ENCODE results near the gene ACTR1A.
"Not testable (repeated sequence)": the region's sequence is repeated elsewhere in the genome, so short reads cannot be mapped to it uniquely, and the experiment has no call there.

The ACTR1A gene

DNA sequence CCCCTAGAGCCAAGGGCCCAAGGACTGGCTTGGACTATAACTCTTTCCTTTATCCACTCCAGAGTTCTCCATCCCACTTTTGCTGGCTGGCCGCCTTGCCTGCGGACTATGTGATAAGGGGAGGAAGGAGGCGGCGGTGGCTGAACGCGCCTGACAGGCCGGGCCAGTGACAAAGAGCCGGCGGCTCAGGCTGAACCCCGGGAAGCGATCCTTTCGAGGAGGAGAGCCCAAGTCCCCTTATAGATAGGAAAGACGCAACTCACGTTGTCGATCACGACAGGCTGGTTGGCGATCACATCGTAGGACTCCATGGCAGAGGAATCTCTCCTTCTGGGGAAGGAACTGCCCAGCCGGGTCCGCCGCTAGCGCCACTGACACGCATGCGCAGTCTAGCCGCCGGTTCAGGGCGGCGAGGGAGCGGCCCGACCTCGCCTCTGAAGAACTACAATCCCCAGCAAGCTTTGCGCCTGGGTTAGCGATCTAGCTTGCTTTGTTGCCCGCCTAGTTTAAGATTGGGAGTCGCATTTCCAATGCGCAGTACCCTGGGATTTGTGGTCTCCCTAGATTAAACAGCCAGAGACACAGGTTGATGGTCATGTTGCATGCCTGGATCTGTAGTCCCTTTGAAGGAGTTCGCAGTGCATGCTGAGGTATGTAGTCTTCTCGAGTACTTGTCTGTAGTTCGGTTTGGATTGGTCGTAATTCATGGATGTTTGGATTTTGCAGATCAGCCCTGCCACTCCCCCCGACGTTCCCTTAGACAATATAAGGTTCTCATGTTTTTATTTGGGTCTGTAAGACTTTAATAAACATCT lies at the start of gene ACTR1A:
Gene ACTR1A, minus strand, starts transcription at position 376 of the 815 bp plus-strand sequence. Its CDS starts 65 bp downstream, at position 311.
- DNase-seq (ENCODE audit: low spot score) = peak; percentile 97

DNA sequence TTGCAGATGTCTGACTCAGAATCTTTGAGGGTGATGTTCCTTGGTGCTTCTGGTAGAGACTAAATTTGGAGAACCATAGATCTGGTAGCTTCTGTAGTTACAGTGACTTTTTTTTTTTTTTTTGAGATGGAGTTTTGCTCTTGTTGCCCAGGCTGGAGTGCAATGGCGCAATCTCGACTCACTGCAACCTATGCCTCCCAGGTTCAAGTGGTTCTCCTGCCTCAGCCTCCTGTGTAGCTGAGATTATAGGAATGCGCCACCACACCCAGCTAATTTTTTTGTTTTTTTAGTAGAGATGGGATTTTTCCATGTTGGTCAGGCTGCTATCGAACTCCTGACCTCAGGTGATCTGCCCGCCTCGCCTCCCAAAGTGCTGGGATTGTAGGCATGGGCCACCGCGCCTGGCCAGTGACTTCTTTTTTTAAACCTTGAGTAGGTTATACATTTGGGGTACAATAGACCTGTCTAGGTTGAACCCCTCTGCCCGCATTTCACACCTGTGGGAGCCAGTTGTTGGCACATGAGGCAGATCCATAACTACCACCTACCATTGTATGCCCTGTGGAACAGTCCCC lies 48.2 kb upstream of the ACTR1A start:
- no peak for DNase-seq (ENCODE audit: low spot score)

DNA sequence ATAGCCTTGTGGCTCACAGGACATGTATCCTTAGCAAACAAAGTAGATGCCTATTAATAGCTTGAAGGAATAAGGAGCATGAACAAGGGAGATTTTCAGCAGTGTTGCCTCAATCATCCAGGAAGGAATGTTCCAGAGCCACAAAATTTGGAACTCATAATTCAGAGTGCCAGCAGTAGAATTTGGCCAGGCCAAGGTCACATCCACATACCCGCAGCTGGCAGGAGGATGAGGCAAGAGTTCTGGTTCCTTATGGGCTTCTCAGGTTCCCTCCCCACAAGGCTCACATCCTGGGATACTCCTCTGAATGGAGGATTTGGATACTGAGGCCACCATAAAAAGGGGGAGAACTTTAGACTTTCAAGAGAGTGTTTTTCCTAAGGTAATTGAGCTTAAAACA lies 47.0 kb upstream of the ACTR1A start:
- no peak for DNase-seq (ENCODE audit: low spot score)

DNA sequence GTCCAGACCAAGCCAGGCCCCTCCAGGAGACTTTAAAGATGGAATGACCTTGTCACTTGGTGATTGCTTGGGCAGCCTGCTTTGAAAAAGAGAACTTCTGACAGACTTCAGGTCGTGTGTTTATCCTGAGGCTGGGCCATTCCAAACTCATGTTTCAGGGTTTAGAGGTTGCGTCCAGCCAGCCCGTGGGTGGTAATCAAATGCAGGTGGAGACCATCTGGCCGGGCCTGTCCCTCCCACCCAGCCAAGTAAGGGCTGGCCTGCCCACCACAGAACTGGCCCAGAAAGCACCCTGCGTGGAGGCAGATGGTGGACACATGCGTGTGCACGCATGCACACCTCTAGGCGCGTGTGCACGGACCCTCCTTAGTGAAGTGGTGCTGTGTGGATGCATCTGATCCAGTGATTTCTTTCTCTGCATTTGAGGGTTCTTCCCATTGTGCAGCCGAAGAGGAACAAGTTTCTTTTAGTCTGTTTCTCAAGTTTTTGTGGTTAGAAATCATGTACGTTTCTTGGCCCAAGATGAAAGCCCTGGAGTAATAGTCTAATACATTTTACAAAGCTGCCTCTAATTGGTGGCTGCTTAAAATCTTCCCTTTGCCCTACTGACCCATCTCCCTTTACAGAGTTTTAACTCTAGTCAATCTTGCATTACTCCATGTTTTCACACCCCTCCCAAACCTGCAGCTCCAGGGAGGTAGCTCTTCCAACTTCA lies 44.3 kb upstream of the ACTR1A start:
- DNase-seq (ENCODE audit: low spot score) = no peak

DNA sequence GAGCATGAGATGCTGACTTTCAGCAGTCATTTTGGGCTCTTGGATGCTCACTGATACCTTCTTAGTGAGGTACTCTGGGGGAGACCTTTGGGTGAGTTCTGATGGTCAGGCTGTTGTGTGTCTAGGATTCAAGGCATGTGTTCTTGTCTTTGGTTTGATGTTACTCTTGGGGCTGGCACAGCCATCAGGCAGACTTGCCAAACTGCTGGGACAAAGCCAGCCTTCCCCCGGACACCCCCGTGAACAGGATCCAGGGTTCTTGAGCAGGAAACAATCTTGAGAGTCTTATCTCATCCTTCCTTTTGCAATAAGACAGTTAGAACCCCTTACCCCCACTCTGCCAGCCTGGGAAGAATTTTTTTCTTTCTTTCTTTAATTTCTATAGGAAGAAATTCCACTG lies 43.5 kb upstream of the ACTR1A start:
- no peak for DNase-seq (ENCODE audit: low spot score)

DNA sequence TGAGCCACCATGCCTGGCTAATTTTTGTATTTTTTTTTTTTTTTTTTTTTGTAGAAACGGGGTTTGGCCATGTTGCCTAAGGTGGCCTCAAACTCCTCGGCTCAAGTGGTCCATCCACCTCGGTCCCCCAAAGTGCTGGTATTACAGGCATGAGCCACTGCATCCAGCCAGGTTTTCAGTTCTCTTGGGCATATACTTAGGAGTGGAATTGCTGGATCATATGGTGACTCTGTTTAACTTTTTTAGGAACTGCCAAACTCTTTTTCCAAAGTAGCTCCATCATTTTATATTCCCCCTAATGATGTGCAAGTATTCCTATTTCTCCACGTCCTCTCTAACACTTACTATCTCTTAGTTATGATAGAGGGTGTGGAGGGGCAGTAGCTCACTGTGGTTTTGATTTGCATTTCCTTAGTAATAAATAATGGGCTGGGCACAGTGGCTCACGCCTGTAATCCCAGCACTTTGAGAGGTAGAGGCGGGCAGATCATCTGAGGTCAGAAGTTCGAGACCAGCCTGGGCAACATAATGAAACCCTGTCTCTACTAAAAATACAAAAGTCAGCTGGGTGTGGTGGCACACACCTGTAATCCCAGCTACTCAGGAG lies 42.9 kb upstream of the ACTR1A start:
- DNase-seq (ENCODE audit: low spot score) = no peak

DNA sequence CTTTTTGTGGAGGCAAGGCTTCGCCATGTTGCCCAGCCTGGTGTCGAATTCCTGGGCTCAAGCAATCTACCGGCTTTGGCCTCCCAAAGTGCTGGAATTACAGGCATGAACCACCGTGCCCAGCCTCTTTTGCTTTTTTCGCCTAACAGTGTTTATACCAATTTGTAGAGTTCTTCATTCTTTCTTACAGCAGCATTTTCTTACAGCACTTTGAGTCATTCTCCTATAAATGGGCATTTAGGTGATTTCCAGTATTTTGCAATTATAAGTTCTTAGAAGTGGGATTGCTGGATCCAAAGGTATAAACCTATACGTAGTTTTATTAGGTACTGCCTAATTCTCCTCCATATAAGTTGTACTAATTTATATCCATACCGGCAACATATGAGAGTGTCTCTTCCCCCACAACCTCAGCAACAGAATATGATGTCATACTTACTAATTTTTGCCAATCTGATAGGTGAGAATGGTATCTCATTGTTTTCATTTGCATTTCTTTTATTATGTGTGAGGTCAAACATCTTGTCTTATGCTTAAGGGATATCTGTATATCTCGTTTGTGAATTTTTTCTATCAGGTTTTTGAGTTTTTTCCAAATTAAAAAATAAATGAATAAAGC lies 40.4 kb upstream of the ACTR1A start:
- DNase-seq (ENCODE audit: low spot score) = no peak

DNA sequence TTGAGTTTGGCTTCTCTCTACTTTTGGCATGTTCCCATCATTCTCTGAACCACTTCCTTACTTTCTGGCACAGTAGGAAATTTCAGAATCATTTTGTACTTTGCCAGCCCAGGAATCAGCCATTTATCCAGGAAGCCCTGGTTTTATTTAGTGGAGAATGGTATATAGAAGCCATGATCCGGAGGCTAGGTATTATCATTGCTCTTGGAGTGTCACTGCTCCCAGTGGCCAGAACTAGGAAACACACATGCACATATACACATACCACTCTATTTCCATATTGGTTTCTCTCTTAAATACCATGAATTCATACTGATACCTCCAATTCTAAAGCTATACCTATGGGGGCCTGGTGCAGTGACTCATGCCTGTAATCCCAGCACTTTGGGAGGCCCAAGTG lies 37.5 kb upstream of the ACTR1A start:
- no peak for DNase-seq (ENCODE audit: low spot score)

DNA sequence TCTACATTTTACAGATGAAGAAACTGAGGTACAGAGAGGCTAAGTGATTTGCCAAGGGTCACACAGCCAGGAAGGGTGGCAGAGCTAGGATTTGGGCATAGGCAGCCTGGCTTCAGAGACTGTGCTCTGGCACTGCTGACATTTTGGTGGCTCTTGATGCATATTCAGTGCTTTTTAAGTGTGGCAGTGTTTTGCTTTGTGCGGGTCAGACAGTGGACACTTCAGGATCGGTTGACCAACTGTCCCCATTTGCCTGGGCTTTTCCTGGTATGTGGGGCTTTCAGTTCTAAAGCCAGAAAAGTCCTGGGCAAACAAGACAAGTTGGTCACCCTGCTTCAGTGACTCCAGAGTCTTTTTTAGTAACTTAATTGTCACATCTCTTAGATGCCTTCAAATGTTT lies 36.3 kb upstream of the ACTR1A start:
- DNase-seq (ENCODE audit: low spot score) = no peak

DNA sequence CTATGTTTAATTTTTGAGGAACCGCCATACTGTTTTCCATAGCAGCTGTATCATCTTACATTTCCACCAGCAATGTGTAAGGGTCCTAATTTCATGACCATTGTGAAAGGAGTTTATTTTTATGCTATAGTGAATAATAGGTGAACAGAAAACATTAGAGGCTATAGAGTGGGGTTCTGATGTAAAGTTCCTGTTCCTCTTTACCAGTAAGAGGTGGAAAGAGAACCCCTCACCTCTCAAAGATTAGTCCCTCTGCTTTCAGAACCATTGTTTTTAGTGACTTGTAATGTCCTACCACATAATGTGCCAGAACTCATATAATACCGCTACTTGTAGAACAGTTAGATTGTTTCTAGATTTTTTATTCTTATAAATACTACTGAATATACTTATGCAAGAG lies 35.4 kb upstream of the ACTR1A start:
- DNase-seq (ENCODE audit: low spot score) = no peak

DNA sequence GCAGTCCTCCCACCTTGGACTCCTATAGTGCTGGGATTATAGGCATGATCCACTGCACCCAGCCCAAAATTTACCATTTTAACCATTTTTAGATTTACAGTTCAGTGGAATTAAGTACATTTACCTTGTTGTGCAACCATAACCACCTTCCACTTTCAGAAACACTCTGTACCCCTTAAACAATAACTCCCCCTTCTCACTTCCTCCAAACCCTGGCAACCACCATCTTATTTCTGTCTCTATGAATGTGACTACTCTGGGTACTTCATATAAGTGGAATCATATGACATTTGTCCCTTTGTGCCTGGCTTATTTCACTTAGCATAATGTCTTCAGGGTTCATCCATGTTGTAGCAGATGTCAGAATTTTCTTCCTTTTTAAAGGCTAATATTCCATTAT lies 34.9 kb upstream of the ACTR1A start:
- DNase-seq (ENCODE audit: low spot score) = no peak

DNA sequence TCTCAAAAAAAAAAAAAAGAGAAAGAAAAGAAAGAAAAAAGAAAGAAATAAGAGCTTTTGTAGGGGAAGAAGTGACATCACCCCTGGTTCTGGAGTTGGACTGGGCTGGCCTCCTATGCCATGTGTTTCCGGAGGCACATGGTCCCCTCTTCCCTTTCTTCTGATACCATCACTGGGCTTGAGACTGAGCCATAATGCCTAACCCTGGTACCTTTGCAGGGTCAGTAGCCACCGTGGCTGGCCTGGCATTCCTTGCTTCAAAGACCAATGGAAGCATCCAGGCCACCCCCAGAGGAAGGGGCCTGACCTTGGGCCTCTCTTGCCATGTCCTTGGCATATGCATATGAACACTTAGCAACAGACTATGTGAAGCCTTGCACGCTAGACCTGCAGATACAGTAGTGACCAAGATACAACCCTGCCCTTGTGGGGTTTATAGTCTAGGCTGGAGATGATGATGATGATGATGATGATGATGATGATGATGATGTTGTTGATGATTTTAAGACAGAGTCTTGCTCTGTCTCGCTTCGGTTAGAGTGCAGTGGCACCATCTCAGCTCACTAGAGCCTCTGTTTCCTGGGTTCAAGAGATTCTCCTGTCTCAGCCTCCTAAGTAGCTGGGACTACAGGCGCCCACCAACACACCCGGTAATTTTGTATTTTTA lies 33.1 kb upstream of the ACTR1A start:
- no peak for DNase-seq (ENCODE audit: low spot score)

DNA sequence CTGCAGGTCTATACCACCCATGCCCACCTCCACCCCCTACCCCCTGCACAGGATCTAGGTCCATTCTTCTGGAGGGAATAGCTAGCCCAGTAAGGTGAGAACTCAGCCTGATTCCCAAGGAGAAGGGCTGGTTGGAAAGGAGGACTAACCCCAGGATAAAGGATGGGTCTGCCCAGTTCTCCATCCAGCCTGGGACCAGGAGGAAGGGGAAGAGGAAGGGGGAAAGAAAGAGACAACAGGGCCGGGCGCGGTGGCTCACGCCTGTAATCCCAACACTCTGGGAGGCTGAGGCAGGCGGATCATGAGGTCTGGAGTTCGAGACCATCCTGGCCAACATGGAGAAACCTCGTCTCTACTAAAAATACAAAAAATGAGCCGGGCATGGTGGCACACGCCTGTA lies 32.5 kb upstream of the ACTR1A start:
- not testable (repeated sequence) for DNase-seq (ENCODE audit: low spot score)

DNA sequence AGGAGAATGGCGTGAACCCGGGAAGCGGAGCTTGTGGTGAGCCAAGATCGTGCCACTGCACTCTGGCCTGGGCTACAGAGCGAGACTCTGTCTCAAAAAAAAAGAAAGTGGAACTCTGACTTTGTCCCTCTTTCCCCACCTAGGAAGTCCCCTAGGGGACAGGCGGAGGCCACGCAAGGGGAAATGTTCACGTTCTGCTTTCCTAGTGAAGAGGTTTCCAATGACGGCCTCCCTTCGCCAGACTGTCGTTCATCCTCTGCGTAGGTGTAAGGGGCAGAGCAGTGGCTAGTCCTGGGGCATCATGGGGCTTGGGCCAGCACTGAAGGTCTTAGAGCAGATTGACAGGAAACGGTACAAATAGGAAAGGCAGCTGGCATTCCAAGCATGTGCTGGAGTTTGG lies 31.8 kb upstream of the ACTR1A start:
- DNase-seq (ENCODE audit: low spot score) = no peak

DNA sequence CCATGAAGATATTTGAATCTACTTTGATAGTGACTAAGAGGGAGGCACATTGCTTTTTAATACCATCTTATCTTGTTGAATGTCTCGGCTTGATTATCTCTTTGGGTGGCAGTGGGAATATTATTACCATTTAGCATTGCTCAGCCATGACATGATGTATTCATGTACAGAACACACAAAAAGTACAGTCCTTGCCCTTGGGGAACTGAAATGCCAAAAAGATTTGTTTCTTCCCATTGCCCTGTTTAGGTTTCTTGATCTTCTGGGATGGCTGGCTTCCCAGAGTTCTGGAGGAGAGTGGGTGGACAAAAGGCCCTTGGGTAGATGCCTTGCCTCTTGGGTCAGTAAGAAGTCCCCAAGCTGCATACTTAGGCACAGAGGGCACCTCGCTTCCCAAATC lies 25.0 kb upstream of the ACTR1A start:
- no peak for DNase-seq (ENCODE audit: low spot score)

DNA sequence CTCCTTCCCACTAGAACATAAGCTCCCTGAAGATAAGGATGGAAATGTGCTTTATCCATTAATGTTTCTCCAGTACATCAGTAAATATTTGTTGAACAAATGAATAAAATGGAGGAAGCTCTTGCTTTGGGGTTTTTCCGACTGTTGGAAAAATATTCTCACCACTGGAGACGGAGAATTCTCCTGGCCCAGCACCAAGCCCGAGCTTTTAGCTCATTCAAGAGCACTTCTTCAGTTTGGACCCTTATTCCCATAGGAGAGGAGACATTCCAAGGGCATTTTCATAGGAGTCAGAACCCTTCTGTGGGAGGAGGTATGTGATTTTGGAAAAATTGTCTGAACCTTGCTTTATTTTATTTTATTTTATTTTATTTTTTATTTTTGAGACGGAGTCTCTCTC lies 22.2 kb upstream of the ACTR1A start:
- no peak for DNase-seq (ENCODE audit: low spot score)

DNA sequence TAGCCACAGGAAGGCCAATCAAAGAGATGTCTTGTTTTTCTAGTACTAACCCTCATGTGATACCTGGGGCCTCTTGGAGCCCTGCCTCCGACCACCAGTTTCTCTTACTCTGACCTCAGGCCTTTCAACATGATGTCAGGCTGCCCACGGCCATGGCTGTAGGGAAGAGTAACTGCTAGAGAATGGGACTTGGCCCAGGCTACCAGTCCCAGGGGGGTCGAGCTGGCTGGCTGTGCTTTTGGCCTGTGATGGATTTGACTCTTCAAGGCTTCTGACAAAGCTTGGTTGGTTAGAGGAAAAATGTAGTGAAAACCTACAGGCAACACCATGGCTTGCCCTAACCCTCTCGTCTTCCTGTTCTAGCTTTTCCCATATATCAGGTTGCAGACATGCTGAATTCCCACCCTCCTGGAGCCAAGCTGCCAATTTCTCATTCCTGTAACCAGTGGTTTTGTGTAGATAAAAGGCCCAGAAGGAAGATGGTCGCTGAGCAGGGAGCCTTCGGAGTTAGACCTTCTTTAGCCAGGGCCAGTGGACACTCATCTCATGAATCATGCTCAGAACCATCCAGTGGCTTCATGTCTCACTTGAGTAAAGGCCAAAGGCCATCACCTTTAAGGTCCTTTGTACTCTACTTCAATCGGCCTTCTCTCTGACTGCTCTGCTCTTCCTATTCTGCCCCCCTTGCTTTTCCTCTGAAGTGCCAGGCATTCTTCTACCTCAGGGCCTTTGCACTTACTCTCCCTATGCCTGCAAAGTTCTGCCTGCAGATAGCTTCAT lies 20.9 kb upstream of the ACTR1A start:
- DNase-seq (ENCODE audit: low spot score) = no peak

DNA sequence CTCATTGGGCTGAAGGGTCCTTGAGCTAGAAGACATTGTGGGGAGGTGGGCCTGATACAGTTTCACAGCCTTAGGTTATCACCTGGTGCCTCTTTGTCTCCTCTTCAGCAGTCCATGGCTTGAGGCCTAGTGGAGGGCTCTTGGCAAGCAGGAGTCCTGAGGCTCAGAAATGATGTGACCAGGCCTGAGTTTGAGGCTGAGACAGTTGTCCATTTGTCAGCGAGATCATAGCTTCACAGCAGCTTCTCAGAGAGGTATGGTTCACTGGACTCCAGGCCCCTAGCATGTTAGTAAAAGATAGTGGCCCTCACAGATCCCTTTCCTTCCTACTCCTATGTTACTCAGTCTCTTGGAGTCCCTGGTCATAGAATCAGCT lies 20.4 kb upstream of the ACTR1A start:
- no peak for DNase-seq (ENCODE audit: low spot score)

DNA sequence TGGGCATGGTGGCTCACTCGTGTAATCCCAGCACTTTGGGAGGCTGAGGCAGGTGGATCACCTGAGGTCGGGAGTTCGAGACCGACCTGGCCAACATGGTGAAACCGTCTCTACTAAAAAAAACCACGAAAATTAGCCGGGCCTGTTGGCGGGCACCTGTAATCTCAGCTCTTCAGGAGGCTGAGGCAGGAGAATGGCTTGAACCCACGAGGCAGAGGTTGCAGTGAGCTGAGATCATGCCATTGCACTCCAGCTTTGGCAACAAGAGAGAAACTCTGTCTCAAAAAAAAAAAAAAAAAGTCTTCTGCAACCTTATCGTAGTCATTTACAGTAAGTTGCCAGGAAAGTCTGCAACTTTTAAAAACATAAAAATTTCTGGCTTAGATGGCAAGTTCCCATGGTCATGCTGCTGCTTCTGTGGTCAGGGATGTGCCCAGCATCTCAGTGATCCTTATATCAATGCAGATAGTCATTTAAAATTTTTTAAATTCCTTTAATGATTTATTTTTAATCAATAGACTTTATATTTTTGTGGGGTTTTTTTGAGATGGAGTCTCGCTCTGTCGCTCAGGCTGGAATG lies 16.8 kb upstream of the ACTR1A start:
- DNase-seq (ENCODE audit: low spot score) = no peak

DNA sequence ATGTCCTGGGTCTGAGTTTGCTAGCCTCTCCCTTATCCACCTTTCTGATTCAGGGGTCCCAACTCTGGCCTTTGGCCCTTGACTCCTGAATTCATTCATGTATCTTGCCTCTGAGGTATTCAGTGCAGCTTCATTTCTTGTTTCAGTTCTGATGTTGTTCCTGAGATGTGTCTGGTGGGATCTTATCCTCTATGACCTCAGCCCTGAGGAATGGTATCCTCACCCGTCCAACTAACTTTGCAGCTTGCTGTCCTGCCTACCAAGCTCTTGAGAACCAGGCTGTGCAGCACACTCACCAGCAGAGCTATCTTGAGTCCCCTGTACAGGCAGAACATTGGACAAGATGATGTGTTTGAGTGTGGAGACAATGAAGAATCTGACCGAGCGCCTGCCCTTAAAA lies 15.0 kb upstream of the ACTR1A start:
- no peak for DNase-seq (ENCODE audit: low spot score)

DNA sequence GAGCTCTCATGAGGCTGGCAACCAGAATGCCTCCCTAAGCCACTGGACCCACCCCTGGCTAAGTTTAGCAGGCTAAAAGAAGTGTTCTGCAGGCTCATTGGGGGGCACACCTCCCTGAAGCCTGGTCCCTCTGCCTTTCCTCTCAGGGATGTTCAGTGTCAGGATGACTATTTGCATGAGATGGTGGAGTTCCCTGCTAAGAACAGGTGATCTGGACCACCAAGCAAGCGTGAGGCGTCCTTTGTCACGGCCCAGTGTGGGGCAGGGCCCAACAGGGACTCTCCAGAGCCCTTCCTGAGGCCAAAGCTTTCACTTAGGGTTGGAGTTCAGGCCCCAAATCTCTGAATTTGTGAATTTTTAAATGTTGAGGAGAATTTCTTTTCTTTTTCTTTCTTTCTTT lies 13.2 kb upstream of the ACTR1A start:
- DNase-seq (ENCODE audit: low spot score) = no peak

All from hematopoietic multipotent progenitor cell treated with erythropoietin and hydrocortisone succinate and interleukin-3 and kit ligand, for 15 days (in vitro differentiated cells).